Measurements from ENCODE around the gene ZNF837. TPM values are rescaled to one million over a fixed set of nuclear protein-coding genes. Genes with fewer than 3 reads are reported as not detected.

Gene ZNF837
- total and polyA plus RNA-seq, 2 donors (not counting 1 experiment from before 2014, with no cell fraction given) = 0.27 to 1.8 TPM

- Histone ChIP-seq H3K9ac (ENCODE audit: insufficient read depth, low read length) (no peak overlapping the region), H3K4me3 (replicated peaks in 1 of 4; ENCODE audit: control extremely low read depth in 1 of 4, insufficient read depth in 1 of 4, low read depth in 3 of 4, low read length in 4 of 4) (no peak overlapping the region), H3K4me2 (ENCODE audit: extremely low read depth, insufficient read depth, low read length) (no peak overlapping the region), H4K20me1 (ENCODE audit: control insufficient read depth, extremely low read depth, insufficient read depth, low read length) (no peaks in the 10 kb centered on the region), H3K9me3 (ENCODE audit: control insufficient read depth, insufficient read depth, low read depth, low read length) (no peaks in the 10 kb centered on the region), H3K4me1 (ENCODE audit: control insufficient read depth, extremely low read depth, insufficient read depth, low read length) (no peaks in the 10 kb centered on the region), H2AFZ (ENCODE audit: low read length) (no peak overlapping the region), H3K79me2 (ENCODE audit: control insufficient read depth, insufficient read depth, low read length) (peaks cover 11% of the 10 kb centered on the region), H3K27me3 (ENCODE audit: control insufficient read depth, insufficient read depth, low read length) (no peaks in the 10 kb centered on the region), H3K36me3 (ENCODE audit: control insufficient read depth, insufficient read depth, low read length) (peaks cover 21% of the 10 kb centered on the region), H3K27ac (ENCODE audit: insufficient read depth, low read length) (no peak overlapping the region)
- DNase-seq (ENCODE audit: low read depth in 2 of 2) = no peak
- no peak for TF ChIP-seq EZH2 (IDR thresholded peaks at IDR 0.05; ENCODE audit: low read length, missing control alignments)
- no peak for TF ChIP-seq CTCF (conservative IDR thresholded peaks at IDR 0.05 in 1 of 2, IDR thresholded peaks at IDR 0.05 in 1 of 2; ENCODE audit: low read depth in 1 of 2, low read length in 2 of 2)
Observed at GRCh38 chr19:58394821-58395219, 14.0 kb upstream of the ZNF837 start.

GRCh38 chr19:58393725-58394033 is 12.8 kb upstream of the ZNF837 start:
- Histone ChIP-seq H3K9me3 (ENCODE audit: control insufficient read depth, insufficient read depth, low read depth, low read length) (no peaks in the 10 kb centered on the region), H3K36me3 (ENCODE audit: control insufficient read depth, insufficient read depth, low read length) (peaks cover 21% of the 10 kb centered on the region), H3K4me1 (ENCODE audit: control insufficient read depth, extremely low read depth, insufficient read depth, low read length) (no peaks in the 10 kb centered on the region), H4K20me1 (ENCODE audit: control insufficient read depth, extremely low read depth, insufficient read depth, low read length) (no peaks in the 10 kb centered on the region), H3K27me3 (ENCODE audit: control insufficient read depth, insufficient read depth, low read length) (no peaks in the 10 kb centered on the region), H3K27ac (ENCODE audit: insufficient read depth, low read length) (no peak overlapping the region), H3K79me2 (ENCODE audit: control insufficient read depth, insufficient read depth, low read length) (peaks cover 18% of the 10 kb centered on the region), H3K4me3 (replicated peaks in 1 of 4; ENCODE audit: control extremely low read depth in 1 of 4, insufficient read depth in 1 of 4, low read depth in 3 of 4, low read length in 4 of 4) (no peak overlapping the region), H2AFZ (ENCODE audit: low read length) (no peak overlapping the region), H3K4me2 (ENCODE audit: extremely low read depth, insufficient read depth, low read length) (no peak overlapping the region), H3K9ac (ENCODE audit: insufficient read depth, low read length) (no peak overlapping the region)
- TF ChIP-seq EZH2 (IDR thresholded peaks at IDR 0.05; ENCODE audit: low read length, missing control alignments) (no peak), CTCF (conservative IDR thresholded peaks at IDR 0.05 in 1 of 2, IDR thresholded peaks at IDR 0.05 in 1 of 2; ENCODE audit: low read depth in 1 of 2, low read length in 2 of 2) (no peak)
- no peak for DNase-seq (ENCODE audit: low read depth in 2 of 2)

GRCh38 chr19:58392945-58393724 is 12.3 kb upstream of the ZNF837 start:
- no peak overlapping the region for H3K9ac ChIP-seq (ENCODE audit: insufficient read depth, low read length)
- H2AFZ ChIP-seq (ENCODE audit: low read length) = no peak overlapping the region
- H4K20me1 ChIP-seq (ENCODE audit: control insufficient read depth, extremely low read depth, insufficient read depth, low read length) = no peaks in the 10 kb centered on the region
- no peaks in the 10 kb centered on the region for H3K27me3 ChIP-seq (ENCODE audit: control insufficient read depth, insufficient read depth, low read length)
- H3K4me2 ChIP-seq (ENCODE audit: extremely low read depth, insufficient read depth, low read length) = no peak overlapping the region
- TF ChIP-seq CTCF (conservative IDR thresholded peaks at IDR 0.05 in 1 of 2, IDR thresholded peaks at IDR 0.05 in 1 of 2; ENCODE audit: low read depth in 1 of 2, low read length in 2 of 2) = no peak
- TF ChIP-seq EZH2 (IDR thresholded peaks at IDR 0.05; ENCODE audit: low read length, missing control alignments) = no peak
- H3K79me2 ChIP-seq (ENCODE audit: control insufficient read depth, insufficient read depth, low read length) = peaks cover 23% of the 10 kb centered on the region
- H3K27ac ChIP-seq (ENCODE audit: insufficient read depth, low read length) = no peak overlapping the region
- H3K9me3 ChIP-seq (ENCODE audit: control insufficient read depth, insufficient read depth, low read depth, low read length) = no peaks in the 10 kb centered on the region
- H3K4me1 ChIP-seq (ENCODE audit: control insufficient read depth, extremely low read depth, insufficient read depth, low read length) = peaks cover 3% of the 10 kb centered on the region
- no peak overlapping the region for H3K4me3 ChIP-seq (replicated peaks in 1 of 4; ENCODE audit: control extremely low read depth in 1 of 4, insufficient read depth in 1 of 4, low read depth in 3 of 4, low read length in 4 of 4)
- peaks cover 23% of the 10 kb centered on the region for H3K36me3 ChIP-seq (ENCODE audit: control insufficient read depth, insufficient read depth, low read length)
- DNase-seq (ENCODE audit: low read depth in 2 of 2) = no peak
